K562 (cell line): Measurements from ENCODE around the gene COL4A4. TPM values are rescaled to one million over a fixed set of nuclear protein-coding genes. Genes with fewer than 3 reads are reported as not detected.

Experiments used
- CTBP1 ChIP-seq: fragments of 450-650 bp; IDR thresholded peaks from 2 replicates; pipeline ENCODE4 v1.6.1; 2016; ENCODE audit warnings: borderline replicate concordance
- ELF2 ChIP-seq: fragments of 250-450 bp; sonication (Bioruptor Pico); IDR thresholded peaks from 2 replicates; pipeline ENCODE4 v1.5.0; 2021; ENCODE audit warnings: mild to moderate bottlenecking
- FOXP1 ChIP-seq: sonication (generic); formaldehyde crosslinking; IDR thresholded peaks from 2 replicates; pipeline ENCODE4 v1.8.0; 2022; ENCODE audit warnings: mild to moderate bottlenecking, missing genetic modification reagents
- MAFF ChIP-seq: IDR thresholded peaks from 2 replicates; pipeline ENCODE4 v1.6.1; 2012; ENCODE audit warnings: low read length, improper control_type of control experiment
- NBN ChIP-seq: fragments of 450-650 bp; IDR thresholded peaks from 2 replicates; pipeline ENCODE4 v1.6.1; 2016; ENCODE audit warnings: low read depth, mild to moderate bottlenecking
- NR3C1 ChIP-seq: sonication (generic); formaldehyde crosslinking; IDR thresholded peaks from 2 replicates; pipeline ENCODE4 v1.8.1; 2022; ENCODE audit warnings: missing genetic modification reagents
- RFX7 ChIP-seq: fragments of 250-450 bp; sonication (Bioruptor Pico); IDR thresholded peaks from 2 replicates; pipeline ENCODE4 v1.5.1; 2021; ENCODE audit warnings: mild to moderate bottlenecking
- ZNF133 ChIP-seq: fragments of 250-450 bp; sonication (Bioruptor Pico); IDR thresholded peaks from 2 replicates; pipeline ENCODE4 v1.4.0; 2020; ENCODE audit warnings: mild to moderate bottlenecking
- ZNF143 ChIP-seq: sonication (generic); formaldehyde crosslinking; IDR thresholded peaks from 2 replicates; pipeline ENCODE4 v1.9.0; 2022; ENCODE audit warnings: mild to moderate bottlenecking, missing genetic modification reagents
- ZNF263 ChIP-seq: sonication (generic); formaldehyde crosslinking; IDR thresholded peaks from 2 replicates; pipeline ENCODE4 v1.8.0; 2022; ENCODE audit warnings: mild to moderate bottlenecking, missing genetic modification reagents, borderline replicate concordance
- polyA plus RNA-seq, 8 experiments: library from polyadenylated mRNA; depleted of rRNA in 4 of 8; stranded (reverse) in 5 of 8; unstranded in 3 of 8; fragments of >200 nt; fragmentation: Nextera tagmentation in 2 of 8; fragmentation: Illumina TruSeq in 1 of 8; extraction: Ambion mirVana in 2 of 8; extraction: Trizol in 1 of 8; gene quantifications; 2 replicates each; pipeline versions ENCODE4 v1.2.1 to v1.2.3, GENCODE V29; 2011 to 2014; ENCODE audit warnings: inconsistent platforms in 1 of 8, missing spikeins in 1 of 8
- total RNA-seq, 7 experiments: library from RNA; depleted of rRNA in 6 of 7; stranded (reverse); fragments of >200 nt in 6 of 7; fragmentation: Illumina TruSeq in 2 of 7; extraction: Trizol in 2 of 7; gene quantifications; 2 replicates each; pipeline versions ENCODE4 v1.2.1 to v1.2.3, GENCODE V29; 2011 to 2021; ENCODE audit warnings: low replicate concordance in 1 of 7
- TF ChIP-seq, protein P1 (sequence below): fragments of 250-450 bp; sonication (Bioruptor Pico); IDR thresholded peaks from 2 replicates; pipeline ENCODE4 v1.9.0; 2021; ENCODE audit warnings: mild to moderate bottlenecking, inconsistent platforms
- TF ChIP-seq, protein P2 (sequence below): fragments of 450-650 bp; IDR thresholded peaks from one replicate; pipeline ENCODE4 v1.6.1; 2018; ENCODE audit warnings: mild to moderate bottlenecking, moderate library complexity; ENCODE audit not compliant: partially characterized antibody
- TF ChIP-seq, protein P3 (sequence below): fragments of 450-650 bp; IDR thresholded peaks from 2 replicates; pipeline ENCODE4 v1.6.1; 2014; ENCODE audit warnings: low read depth, mild to moderate bottlenecking, moderate library complexity, borderline replicate concordance

Gene COL4A4
- total and polyA plus RNA-seq, 9 of the 15 experiments (the other 6 are each of a cell fraction or from before 2014, with no cell fraction given): under 0.01 to 0.01 TPM; not detected in 7

DNA sequence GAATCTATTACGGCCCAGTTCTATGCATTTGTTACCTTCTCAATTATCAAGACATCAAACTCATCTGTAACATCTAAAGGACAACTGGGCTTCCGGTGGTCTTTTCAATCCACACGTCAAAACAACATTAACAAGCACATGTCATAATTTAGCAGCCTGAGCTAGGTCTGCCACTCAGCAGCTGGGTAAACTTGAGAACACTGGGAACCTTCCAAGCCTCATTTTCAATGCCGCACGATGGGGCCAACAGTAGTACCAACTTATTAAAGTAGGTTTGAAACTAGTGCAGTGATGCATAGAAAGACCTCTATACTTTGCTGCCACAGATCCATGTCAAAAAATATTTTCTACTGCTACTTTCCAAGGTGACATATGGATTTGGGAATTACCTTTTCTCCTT, 60.4 kb downstream of the COL4A4 start (continued):
- TF ChIP-seq, protein P1, sequence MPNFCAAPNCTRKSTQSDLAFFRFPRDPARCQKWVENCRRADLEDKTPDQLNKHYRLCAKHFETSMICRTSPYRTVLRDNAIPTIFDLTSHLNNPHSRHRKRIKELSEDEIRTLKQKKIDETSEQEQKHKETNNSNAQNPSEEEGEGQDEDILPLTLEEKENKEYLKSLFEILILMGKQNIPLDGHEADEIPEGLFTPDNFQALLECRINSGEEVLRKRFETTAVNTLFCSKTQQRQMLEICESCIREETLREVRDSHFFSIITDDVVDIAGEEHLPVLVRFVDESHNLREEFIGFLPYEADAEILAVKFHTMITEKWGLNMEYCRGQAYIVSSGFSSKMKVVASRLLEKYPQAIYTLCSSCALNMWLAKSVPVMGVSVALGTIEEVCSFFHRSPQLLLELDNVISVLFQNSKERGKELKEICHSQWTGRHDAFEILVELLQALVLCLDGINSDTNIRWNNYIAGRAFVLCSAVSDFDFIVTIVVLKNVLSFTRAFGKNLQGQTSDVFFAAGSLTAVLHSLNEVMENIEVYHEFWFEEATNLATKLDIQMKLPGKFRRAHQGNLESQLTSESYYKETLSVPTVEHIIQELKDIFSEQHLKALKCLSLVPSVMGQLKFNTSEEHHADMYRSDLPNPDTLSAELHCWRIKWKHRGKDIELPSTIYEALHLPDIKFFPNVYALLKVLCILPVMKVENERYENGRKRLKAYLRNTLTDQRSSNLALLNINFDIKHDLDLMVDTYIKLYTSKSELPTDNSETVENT: no peak
- no peak for TF ChIP-seq ZNF263 (CRISPR knock-in tag)
- TF ChIP-seq NBN: no peak
- no peak for TF ChIP-seq MAFF
- no peak for TF ChIP-seq FOXP1 (CRISPR knock-in tag)
- TF ChIP-seq CTBP1: no peak
- TF ChIP-seq, protein P2, sequence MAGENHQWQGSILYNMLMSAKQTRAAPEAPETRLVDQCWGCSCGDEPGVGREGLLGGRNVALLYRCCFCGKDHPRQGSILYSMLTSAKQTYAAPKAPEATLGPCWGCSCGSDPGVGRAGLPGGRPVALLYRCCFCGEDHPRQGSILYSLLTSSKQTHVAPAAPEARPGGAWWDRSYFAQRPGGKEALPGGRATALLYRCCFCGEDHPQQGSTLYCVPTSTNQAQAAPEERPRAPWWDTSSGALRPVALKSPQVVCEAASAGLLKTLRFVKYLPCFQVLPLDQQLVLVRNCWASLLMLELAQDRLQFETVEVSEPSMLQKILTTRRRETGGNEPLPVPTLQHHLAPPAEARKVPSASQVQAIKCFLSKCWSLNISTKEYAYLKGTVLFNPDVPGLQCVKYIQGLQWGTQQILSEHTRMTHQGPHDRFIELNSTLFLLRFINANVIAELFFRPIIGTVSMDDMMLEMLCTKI: no peak
- no peak for TF ChIP-seq NR3C1 (CRISPR knock-in tag)
- TF ChIP-seq RFX7: no peak
- TF ChIP-seq ZNF143 (CRISPR knock-in tag): no peak
- TF ChIP-seq, protein P3, sequence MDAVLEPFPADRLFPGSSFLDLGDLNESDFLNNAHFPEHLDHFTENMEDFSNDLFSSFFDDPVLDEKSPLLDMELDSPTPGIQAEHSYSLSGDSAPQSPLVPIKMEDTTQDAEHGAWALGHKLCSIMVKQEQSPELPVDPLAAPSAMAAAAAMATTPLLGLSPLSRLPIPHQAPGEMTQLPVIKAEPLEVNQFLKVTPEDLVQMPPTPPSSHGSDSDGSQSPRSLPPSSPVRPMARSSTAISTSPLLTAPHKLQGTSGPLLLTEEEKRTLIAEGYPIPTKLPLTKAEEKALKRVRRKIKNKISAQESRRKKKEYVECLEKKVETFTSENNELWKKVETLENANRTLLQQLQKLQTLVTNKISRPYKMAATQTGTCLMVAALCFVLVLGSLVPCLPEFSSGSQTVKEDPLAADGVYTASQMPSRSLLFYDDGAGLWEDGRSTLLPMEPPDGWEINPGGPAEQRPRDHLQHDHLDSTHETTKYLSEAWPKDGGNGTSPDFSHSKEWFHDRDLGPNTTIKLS: no peak
- no peak for TF ChIP-seq ELF2 (CRISPR knock-in tag)
- no peak for TF ChIP-seq ZNF133 (CRISPR knock-in tag)
